CD4-positive, alpha-beta T cell treated with Interleukin-12 subunit alpha and Interleukin-12 subunit beta, for 1 hour (primary cell): ENCODE measurements around the gene KCNN3.

ENCODE experiments used
- DNase-seq: peaks from one replicate; pipeline ENCODE4 v3.0.0-alpha.2; 2020

The KCNN3 gene

DNA sequence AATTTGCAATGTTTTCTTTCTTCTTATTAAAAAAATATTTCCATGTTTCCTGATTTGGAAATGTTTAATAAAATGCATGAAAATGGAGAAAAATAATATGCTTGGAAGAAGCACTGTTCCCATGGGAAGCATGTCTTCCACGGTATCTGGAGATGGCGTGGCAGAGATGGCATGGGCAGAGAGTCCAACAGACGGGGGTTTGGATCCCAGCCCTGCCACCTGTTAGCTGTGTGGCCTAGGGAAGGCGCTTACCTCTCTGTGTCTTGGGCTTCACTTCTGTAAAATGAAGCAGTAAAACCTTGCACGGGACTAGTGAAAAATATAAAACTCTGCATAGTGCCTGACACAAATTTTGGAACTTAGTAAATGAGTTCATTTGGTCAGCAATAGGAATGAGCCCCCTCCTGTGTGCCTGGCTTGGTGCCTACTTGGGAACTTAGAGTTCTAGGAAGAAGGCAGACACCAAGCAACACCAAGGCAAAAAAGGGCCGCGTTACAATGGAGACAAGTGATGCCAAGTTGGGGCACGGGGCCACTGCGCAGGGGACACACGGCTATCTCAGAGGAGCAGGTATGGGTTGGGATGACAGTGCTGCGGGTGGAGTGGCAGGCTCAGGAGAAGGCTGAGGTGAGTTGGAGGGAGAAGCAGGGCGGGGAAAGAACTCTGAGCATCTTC, 124.2 kb downstream of the KCNN3 start:
- DNase-seq = no peak

DNA sequence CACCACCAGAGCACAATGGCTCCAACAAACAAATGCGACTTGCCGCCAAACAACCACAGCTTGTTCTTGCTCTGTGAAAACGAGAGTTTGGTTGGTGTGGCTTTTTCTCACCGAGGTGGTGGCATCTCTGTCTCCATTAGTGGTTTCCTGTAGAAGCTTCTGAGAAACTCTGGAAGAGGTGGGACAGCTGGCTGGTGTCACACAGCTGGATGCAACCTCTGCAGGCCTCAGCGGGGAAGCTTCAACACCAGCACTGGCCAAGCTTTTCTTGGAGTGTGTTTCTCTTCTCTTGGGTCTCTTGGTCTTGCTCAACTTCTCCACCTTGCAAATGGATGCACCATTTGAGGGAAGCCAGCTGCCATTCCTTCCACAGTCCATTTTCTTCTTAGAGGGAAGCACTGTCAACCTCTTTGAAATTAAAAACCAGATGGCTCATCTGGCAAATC, 124.8 kb downstream of the KCNN3 start:
- DNase-seq = no peak

DNA sequence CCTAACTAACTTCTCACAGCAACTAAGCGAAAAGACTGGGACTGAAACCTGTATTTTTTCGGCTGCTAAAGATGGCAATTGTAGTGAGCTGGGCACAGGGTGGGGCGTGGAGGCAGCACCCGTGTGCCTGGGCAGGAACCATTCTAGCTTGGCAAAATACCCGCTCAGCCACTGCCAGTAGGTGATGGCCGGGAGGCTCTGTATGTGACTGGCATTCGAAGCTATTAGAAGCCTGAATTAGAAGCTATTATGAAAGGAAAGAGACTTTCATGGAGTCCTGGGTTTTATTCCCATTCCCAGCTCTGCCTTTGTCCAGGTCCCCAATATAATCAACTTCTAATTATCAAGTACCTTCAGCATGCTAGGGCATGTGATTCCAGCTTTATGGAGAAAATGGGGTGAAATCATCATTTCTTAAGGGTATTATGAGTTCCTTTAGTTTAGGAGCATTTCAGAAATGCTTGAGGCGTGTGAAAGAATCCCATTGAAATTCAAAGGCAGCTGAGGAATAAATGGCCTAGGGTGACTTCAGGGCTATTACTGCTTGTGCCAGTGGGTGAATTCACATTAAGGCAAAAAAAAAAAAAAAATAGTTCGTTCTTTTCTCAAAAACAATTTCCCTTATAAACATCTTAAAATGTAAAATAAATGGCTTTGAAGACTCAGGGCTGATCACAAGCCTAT, 125.6 kb downstream of the KCNN3 start:
- DNase-seq = no peak

DNA sequence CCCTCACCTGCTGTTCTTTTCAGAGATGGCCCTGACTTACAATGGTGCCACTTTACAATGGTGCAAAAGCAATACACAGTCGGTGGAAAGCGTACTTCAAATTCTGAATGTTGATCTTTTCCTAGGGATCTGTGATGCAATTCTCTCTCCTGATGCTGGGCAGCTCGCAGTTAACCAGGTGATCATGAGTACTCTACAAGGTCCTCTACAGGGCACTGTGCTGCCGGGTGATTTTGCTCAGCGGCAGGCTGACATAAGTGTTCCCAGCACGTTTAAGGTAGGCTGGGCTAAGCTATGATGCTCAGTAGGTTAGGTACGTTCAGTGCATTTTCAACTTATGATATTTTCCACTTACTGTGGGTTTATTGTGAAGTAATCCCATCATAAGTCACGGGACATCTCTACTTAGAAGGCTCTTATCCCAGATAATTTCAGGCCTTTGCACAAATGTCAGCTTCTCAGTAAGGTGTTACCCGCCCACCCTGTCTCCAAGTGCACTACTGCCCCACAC, 126.5 kb downstream of the KCNN3 start:
- DNase-seq = no peak

DNA sequence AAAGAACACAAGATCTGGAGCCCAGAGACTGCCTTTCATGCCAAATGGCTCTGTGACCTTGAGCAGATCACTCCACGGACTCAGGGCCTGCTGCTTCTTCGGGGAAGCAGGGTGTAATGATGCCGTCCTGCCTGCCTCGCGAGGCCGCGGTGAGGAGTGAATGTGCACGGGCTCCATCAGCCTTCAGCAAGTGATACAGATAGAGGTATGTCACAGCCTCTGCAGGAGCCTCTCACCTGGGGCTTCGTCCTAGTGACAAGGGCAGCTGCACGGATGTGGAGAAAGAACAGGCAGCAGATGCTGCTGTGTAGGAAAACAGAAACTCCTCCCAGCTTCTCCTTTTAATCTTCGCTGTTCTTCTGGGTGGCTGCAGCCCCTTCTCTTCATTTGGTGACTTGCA, 127.5 kb downstream of the KCNN3 start:
- DNase-seq = no peak

DNA sequence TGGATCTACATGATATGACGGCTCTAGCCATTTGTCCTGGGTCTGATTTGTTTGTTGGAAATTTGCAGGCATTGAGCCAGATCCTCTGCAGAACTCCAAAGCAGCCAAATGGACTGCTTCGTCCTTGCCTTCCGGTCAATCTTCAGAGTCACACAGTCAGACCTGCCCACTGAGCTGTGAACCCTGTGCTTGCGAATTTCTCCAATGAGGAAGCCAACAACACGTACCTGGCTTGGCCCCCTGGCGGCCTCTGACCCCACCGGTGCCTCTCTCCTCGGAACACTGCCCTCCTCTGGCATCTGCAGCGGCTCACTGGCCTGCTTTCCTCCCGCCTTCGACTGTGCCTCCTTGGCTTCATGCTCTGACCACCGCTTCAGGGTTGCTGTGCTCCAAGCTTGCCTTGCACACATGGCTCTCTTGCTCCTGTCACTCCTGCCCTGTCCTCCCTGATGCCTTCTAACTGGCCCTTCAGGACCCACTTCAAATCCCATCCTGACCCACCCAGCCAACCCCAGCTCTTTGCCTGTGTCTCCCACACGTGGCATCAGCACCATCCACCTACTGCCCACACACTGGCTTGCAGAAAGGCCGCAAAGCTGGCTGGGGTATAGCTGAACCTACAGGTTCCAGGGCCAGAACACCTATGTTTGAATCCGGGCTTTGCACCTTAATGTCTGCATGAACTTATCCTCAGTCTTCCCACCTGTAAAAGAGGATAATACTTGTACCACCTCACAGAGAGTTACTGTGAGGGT, 128.2 kb downstream of the KCNN3 start:
- DNase-seq = no peak

DNA sequence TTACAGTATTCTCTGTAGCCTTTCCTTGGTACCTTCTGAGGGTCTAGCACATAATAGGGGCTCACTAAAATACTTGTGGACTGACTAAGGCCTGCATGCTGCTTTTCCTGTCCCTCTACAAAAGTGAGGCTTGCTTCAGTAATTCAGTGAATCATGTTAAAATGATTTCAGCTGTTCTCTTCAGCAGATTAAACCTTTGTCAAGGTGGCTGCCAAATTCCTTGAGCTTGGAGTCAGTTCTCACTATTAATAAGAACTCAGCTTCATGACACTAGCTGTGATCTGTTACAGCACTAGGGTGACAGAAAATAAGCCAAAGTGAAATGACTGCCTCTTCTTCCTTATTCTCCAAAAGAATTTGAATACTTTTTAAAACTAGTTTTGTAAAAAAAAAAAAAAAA, 128.8 kb downstream of the KCNN3 start:
- DNase-seq = no peak

DNA sequence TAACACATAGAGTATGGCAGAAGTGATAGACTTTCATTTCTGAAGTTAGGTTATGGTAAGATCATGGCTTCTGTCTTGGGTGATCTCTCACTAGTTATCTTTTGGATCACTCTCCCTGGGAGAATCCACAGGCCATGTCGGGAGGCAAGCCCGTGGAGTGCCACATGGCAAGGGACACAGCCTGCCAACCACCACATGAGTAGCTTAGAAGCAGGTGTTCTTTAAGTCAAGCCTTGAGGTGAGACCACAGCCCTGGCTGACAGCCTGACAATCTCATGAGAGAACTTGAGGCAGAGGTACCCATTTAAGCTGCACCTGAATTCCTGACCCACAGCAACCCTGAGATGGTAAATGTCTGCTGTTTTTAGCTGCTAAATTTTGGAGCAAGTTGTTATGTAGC, 130.4 kb downstream of the KCNN3 start:
- no peak for DNase-seq

DNA sequence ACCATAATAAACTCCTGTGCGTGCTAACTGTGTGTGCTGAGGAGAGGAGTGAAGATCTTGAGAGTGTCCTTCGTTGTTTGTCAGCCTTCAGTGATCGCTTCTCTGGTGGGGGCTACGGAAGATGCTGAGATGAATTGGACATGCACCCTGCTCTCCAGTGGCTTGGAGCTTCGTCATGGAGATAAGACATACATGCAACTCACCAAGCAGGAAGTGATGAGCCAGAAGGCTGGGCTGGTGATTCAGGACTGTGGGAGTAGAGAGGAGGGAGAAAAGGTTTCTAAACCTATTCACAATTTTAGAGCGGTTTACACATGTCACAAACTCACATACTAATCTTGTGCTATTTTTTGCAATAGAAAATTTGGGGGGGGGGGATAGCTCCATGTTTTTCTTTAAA, 133.2 kb downstream of the KCNN3 start:
- no peak for DNase-seq

DNA sequence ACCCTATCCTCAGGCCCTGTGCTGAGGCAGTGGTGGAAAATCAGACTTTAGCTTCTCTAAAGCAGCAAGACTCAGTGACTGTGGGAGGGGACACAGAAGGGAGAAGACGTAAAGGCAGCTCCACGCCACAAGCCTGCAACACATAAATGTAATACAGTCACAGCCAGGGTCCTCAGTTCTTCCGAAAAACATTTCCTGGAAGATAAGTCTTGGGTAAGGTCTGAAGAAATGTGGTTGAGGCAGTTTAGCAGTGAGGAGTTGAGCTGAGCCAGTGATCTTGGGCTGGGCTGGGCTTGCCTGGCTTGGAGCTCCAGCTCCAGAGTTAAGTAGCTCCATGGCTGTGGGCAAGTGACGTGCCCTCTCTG, 134.3 kb downstream of the KCNN3 start:
- no peak for DNase-seq

DNA sequence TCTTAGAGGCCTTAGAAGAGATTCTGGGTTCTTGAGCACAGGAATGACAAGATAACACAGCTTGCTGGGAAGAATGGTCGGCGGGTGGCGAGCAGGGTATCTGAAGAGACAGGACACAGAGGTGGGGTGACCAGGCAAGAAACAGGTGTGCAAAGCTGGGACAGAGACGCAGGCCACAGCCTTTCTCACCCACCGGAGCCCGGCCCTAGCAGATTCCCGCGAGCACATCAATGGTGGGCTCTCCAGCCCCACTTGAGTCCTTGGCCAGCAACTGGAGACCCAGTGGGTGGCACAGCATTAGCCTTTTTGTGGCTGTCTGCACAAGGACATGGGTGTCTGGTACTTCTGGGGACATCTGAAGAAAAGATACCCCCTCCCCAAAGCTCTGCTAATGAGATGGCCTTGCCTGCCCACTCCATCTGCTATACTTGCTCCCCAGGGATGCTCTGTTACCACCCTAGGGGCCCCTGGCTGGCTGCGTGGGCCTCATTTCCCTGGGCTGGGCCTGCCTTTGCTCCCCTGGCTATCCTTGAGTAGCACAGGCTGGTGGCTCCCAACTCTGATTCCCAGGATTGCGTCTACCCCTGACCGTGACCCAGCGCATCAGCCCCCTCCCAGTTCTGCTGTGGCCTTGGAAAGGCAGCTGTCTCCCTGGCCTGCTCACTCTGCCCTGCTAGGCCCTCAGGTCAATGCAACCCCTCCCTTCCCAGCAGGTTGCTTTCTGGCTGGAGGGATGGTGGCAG, 134.8 kb downstream of the KCNN3 start:
- DNase-seq = no peak

DNA sequence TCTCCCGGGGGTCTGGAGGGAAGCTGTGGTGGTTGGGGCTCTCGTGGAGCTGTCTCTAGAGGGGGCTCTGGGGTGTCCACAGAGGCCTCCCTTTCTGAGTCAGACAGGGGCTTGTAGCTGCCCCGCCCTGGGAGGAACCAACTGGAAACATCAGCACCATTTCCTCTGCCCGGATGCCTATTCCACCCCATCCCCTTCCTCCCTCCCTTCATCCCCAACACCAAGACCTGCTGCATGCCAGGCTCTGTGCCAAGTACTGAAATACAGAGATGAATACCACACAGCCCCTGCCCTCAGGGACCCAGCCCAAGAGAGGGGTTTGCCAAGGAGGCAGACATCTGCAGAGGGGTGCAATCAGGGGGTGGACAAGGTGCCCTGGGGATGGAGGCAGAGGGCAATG, 136.5 kb downstream of the KCNN3 start:
- no peak for DNase-seq

DNA sequence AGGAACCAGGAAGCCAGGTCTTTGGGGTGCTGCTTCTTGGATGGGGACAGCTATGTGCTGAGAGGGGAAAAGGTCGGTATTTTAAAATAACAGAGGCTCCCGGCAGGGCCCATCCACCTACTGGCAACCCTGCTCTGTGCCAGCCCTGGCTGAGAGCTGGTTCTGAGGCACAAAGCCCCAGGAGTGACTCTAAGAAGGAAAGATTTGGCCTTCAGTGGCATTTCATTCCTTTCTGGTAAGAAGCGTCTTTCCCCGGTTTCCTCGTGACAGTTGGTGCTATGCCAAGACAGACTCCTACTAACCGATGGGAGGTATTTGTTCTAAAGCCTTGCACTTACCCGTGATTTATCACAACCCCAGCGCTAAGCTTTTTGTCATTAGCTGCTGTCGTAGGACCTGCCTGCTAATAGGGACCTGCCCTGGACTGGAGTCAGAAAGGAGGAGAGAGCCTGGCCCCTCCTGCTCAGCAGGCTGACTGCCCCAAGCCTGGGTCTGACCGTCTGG, 139.0 kb downstream of the KCNN3 start:
- DNase-seq = no peak

DNA sequence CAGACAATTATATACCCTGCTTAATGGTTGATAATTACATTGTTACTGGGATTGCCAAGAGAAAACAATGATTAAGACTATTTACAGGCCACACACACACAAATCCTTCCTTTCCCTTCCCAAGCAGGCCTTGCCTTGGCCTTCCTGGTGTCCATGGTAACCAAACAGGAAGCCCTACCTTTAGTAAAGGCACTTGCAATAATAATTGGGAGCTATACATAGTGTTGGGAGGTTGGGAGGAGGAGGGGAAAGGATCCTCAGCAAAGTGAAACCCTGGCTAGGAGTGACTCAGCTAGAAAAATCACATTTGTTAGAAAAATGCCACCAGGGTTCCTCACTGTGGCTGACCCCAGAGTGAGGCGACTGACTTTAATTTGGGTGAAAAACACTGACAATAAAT, 139.8 kb downstream of the KCNN3 start:
- no peak for DNase-seq

DNA sequence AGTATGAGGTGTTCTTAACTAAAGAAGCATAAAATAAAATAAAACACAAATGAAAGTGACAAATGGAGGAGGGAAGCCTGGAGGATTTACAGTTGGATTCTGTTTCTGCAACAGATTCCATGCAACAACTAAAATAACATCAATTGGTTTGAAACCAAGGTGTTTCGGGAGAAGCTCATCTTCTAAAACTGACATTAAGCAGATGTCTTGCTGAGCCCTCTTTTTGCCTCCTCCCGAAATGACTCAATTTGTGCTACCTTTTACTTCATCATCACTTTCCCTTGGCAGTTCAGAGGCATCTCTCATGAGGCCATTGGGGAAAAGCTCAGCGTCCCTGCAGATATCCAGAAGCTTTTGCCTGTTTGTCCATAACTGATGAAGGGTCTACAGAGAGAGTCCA, 140.5 kb downstream of the KCNN3 start:
- no peak for DNase-seq

DNA sequence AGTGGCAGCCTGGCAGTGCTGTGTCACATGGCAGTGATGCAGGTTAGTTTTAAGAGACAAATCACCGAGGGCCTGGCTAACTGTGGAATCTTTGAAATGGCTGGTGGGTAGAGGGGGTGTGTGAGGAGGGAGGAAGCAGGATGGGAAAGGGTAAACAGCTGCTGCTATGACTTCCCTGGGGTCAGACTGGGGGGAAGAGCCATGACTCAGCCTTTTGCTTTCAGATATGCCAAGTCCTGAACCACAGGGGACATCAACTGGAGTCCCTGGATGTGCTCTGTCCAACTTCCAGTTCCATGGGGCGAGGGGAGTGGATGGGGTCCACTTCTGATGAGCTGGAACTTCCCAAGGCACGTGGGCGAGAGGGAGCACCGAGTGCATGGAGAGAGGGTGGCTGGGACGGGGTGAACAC, 141.0 kb downstream of the KCNN3 start:
- no peak for DNase-seq

DNA sequence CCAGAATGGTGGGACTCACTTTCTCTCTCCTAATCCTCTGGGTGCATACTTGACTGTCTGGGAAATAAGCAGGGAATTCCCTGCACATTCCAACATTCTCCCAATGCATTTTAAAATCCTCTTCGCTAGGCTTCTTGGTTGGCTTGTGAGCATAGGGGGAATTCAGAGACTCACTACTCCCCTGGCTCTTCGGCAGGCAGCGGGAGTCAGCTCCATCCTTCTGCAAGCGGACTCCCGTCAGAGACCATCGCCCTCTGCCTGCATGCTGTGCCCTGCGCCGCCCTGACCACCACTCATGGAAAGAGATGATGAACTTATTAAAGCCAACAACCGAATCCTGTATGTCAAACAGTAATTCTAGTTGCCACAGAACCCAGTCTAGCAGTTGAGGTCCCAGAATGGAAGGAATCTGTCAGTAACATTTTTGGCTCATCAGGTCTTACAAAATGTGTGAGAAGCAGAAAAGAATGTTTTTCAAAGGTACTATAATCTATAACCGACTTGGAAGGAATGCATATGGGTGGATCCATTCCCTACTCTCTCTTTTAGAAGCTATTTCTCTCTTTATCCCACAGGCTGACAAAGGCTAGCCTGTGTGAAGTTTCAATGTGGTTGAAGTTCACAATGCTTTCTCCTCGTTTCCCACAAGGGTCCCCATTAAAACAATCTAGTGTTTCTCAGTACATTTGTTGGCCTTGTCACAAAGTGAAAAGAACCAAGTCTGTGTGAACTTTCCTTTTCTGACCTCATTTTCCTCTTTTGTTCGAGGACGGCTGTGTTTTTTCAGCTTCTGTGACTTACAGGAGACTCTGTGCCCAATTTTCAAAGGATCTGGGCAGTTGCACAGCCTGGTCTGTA, 143.0 kb downstream of the KCNN3 start:
- DNase-seq = no peak

DNA sequence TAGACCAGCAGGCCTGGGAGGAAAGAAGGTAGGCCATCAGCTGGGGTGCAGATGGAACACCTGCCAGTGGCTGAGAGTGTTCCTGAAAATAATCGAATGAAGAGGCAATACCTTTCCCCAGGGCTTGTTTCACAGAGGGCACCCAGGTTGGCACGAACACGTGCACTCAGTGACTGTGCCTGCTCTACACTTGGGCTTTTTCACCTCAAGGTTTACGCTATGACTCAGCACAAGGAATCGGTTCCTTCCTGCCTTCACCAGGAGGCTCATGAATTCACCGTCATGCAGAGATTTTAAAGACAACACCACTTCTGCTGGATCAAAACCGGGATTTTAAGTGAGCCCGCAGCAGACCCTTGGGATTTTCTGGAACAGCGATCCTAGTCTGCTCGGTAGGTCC, 143.6 kb downstream of the KCNN3 start:
- DNase-seq = no peak

DNA sequence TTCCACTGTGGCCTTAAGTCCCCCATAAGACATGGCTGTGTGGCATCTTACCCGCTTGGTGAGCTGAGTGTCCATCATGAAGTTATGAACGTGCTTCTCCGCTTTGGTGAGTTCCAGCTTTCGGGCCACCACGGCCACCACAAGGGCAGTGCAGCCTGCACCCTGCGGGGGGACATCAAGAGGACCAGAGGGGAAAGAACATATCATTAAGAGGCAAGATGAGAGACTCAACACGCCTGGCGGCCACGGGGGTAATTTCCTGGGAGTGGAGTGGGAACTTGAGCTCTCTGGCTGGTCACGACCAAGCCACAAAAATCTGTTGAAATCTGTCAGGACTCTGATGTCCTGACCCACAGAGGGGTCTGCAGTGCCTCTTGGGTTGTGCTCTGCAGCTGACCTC, 144.2 kb downstream of the KCNN3 start:
- no peak for DNase-seq

DNA sequence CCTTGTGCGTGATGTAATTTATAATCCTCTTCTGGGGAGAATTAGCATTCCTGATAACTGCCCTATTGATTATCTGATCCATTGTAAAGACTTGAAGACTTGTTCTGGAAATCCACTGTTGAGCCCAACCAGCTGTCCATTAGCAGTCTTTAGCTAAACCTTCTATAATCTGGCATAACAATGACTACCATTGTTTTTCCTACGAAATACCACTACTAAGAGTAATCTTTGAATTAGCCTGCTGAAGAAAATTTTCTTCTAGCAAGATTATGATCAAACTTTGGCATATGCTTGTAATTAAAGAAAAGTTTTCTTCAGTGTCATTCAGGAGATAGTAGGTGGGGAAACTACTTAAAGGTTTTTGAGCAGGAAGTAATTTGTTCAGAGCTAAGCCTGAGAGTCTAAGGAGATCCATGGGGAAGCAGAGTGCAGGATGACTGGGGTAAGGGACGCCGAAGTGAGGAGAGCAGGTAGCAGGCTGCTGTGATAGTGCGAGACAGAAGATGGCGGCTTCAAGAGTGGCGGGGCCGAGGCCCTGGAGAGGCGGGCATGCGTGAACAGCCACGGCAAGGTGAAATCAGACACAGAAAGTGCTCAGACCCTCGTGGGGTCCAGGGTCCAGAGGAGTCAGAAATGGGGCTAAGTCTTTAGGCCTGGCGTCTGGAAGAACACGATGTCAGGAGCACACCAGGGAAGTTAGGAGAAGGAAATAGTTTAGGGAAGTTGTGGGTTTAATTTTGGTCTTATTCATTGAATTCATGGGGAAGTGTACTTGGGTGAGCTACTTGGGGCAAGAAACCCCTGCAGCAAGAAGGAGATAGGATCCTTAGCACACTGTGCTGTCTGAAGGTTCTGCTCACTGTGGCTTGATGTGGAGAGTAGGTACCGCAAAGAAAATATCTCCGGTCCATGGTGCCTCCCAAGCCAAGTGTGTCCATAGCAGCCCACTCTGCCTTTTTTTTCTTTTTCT, 149.5 kb downstream of the KCNN3 start:
- no peak for DNase-seq
